SK-N-SH treated with all-trans-retinoic acid at 6 μM for 48 hours (cell line): Measurements from ENCODE around the gene ROMO1.

Source experiments
- ARNTL ChIP-seq: fragments of 450-650 bp; formaldehyde crosslinking; IDR thresholded peaks from 2 replicates; pipeline ENCODE4 v1.5.0; 2020; ENCODE audit warnings: low read depth, mild to moderate bottlenecking, moderate library complexity, borderline replicate concordance
- PATZ1 ChIP-seq: fragments of 250-450 bp; sonication (Bioruptor Pico); IDR thresholded peaks from 2 replicates; pipeline ENCODE4 v1.8.0; 2020; ENCODE audit warnings: mild to moderate bottlenecking, moderate library complexity, borderline replicate concordance
- POU6F1 ChIP-seq: fragments of 250-450 bp; sonication (Bioruptor Pico); IDR thresholded peaks from 2 replicates; pipeline ENCODE4 v1.8.0; 2021; ENCODE audit warnings: low read depth, mild to moderate bottlenecking, moderate library complexity, borderline replicate concordance
- TSHZ2 ChIP-seq: fragments of 250-450 bp; sonication (Bioruptor Pico); IDR thresholded peaks from 2 replicates; pipeline ENCODE4 v1.5.0; 2020; ENCODE audit warnings: mild to moderate bottlenecking, moderate library complexity
- ZC3H10 ChIP-seq: fragments of 250-450 bp; sonication (Bioruptor Pico); IDR thresholded peaks from 2 replicates; pipeline ENCODE4 v1.5.1; 2021; ENCODE audit warnings: mild to moderate bottlenecking, moderate library complexity
- ZFP30 ChIP-seq: fragments of 450-650 bp; formaldehyde crosslinking; IDR thresholded peaks from 2 replicates; pipeline ENCODE4 v1.5.0; 2022; ENCODE audit warnings: mild to moderate bottlenecking, moderate library complexity
- ZNF565 ChIP-seq: fragments of 450-650 bp; formaldehyde crosslinking; conservative IDR thresholded peaks from 2 replicates; pipeline ENCODE4 v1.5.0; 2020; ENCODE audit warnings: low read depth, mild to moderate bottlenecking, moderate library complexity

- TF ChIP-seq ARNTL (CRISPR knock-in tag) (no peak), ZC3H10 (CRISPR knock-in tag) (no peak), POU6F1 (CRISPR knock-in tag) (no peak), TSHZ2 (CRISPR knock-in tag) (no peak), ZFP30 (CRISPR knock-in tag) (no peak), ZNF565 (CRISPR knock-in tag) (no peak), PATZ1 (no peak)
These were observed 22.4 kb downstream of the ROMO1 start for GRCh38 chr20:35721621-35722020.
